Measurements from ENCODE around the gene CDK9.

CDK9 gene

DNA sequence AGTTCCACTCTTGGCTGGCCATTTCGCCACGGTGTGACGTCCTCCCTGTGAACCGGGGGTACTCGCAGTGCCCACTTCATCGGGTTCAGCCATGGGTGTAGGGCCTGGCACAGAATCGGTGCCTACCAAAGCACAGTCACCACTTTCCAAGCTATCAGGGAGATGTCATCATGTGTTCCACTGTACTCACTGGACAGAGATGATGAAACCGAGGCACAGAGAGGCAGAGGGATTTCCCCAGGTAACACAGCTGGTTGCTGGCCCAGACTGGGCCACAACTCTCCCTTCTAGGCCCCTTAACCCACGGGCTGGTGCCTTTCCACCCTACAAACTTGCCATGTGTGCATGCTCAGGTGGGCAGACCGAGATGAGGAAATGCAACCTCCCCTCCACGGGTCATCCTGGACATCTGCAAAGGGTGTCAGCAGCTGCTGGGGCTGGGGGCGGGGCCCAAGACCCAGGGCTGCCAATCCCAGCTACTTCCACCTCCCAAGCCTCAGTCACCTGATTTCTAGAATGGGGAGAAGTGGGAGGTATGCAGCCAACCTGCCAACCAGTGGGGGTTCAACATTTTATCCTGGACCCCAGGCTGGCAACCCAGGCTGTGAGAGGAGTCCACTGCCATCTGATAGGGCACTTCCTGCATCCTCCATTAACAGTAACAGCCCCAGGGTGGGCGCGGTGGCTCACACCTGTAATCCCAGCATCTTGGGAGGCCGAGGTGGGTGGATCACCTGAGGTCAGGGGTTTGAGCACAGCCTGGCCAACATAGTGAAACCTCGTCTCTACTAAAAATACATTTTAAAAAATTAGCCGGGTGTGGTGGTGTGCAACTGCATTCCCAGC is 6.5 kb upstream of the CDK9 start:
- TF ChIP-seq REST (IDR thresholded peaks at IDR 0.05; ENCODE audit: insufficient read depth in 1 of 2, low read depth in 2 of 2, low read length in 2 of 2) (no peak), POLR2AphosphoS5 (IDR thresholded peaks at IDR 0.05; ENCODE audit: low read depth, low read length) (no peak), SIN3A (IDR thresholded peaks at IDR 0.05; ENCODE audit: borderline replicate concordance, insufficient read depth, low read length) (no peak), FOXP2 (optimal IDR thresholded peaks at IDR 0.05; ENCODE audit: borderline replicate concordance, extremely low read depth, extremely low read length, insufficient read depth) (no peak), TAF1 (IDR thresholded peaks at IDR 0.05; ENCODE audit: borderline replicate concordance, insufficient read depth, low read length) (no peak)

DNA sequence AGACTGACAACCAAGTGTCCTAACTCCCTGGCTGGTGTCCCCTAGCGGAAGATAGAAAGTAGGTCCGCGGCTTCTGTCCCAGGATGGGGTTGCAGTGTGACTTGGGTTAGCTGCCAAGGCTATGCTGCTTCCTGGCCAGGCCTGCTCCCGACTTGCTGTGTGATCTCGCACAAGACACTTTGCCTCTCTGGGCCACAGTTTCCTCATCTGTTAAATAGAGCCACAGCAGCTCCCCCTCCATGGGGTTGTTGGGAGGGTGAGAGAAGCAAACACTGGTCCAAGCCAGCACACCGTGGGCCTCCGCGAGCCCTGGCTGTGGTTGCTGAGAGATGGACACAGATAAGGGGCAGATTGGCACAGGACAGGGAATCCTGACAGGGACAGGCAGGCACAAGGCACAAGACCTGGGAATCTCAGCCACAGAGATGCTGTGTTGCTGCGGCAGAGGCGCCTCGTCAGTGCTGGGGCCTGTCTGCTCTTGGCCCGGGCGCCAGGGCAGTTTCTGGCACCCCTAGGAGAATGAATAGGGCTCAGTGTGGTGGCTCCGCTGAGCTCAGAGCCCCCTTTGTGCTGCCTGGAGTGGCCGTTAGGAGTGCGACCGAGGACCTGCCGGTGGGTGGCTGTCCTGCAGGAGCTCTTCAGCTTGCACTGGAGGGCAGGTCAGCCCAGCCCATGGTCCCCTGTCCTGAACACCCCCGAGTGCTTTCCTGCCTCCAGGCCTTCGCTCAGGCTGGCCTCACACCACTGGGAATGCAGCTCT is 5.5 kb upstream of the CDK9 start:
- TF ChIP-seq POLR2AphosphoS5 (IDR thresholded peaks at IDR 0.05; ENCODE audit: low read depth, low read length) (no peak), TAF1 (IDR thresholded peaks at IDR 0.05; ENCODE audit: borderline replicate concordance, insufficient read depth, low read length) (no peak), SIN3A (IDR thresholded peaks at IDR 0.05; ENCODE audit: borderline replicate concordance, insufficient read depth, low read length) (no peak)

GRCh38 chr9:127781806-127782205 is 4.0 kb upstream of the CDK9 start:
- TF ChIP-seq FOXP2 (optimal IDR thresholded peaks at IDR 0.05; ENCODE audit: borderline replicate concordance, extremely low read depth, extremely low read length, insufficient read depth) (no peak), REST (IDR thresholded peaks at IDR 0.05; ENCODE audit: insufficient read depth in 1 of 2, low read depth in 2 of 2, low read length in 2 of 2) (no peak), POLR2AphosphoS5 (IDR thresholded peaks at IDR 0.05; ENCODE audit: low read depth, low read length) (no peak), TAF1 (IDR thresholded peaks at IDR 0.05; ENCODE audit: borderline replicate concordance, insufficient read depth, low read length) (no peak), SIN3A (IDR thresholded peaks at IDR 0.05; ENCODE audit: borderline replicate concordance, insufficient read depth, low read length) (no peak)

DNA sequence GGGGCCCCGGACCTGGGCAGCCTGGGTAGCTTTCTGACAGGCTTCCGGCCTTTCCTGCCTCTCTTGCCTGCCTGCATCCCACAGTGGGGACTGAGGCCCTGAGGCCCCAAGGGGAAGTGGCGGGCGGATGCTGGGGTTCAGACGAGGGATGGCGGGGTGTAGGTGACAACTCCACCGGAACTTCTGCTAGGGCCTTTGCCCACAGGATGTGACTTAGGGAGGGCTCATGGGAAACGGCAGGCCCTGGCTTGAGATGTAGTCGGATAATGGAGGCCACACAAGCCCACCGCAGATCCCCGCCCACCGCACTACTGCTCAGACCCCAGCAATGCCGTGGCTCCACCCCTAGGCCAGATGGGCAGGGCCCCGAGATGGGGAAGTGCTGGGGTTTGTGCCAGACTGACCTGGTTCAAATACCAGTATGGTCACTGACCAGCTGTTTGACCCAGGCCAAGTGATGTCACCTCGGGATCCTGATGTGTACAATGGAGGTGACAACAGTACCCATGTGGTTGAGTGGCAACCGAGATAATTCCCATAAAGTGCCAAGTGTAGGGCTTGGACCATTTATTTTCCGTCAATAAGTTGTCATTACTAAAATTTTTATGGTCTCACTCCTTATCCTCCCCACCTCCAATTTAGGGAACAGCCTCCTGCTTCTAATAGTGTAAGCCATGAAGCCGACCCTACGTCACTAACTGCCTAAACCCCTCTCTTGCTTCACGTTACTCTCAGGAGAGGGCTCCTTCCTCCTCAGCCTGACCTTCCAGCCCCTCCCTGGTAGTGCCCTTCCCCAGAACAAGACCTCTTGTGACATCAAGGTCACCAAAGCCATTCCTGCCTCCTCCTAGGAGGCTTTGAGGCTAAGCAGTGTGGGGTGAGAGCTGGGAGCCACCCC is 2.5 kb upstream of the CDK9 start:
- TF ChIP-seq FOXP2 (optimal IDR thresholded peaks at IDR 0.05; ENCODE audit: borderline replicate concordance, extremely low read depth, extremely low read length, insufficient read depth) (no peak), REST (IDR thresholded peaks at IDR 0.05; ENCODE audit: insufficient read depth in 1 of 2, low read depth in 2 of 2, low read length in 2 of 2) (no peak), POLR2AphosphoS5 (IDR thresholded peaks at IDR 0.05; ENCODE audit: low read depth, low read length) (no peak)

Measured in PFSK-1 (cell line).